ENCODE measurements around the gene CDK5R2.
"Not testable (repeated sequence)": the region's sequence is repeated elsewhere in the genome, so short reads cannot be mapped to it uniquely, and the experiment has no call there.

CDK5R2 gene

DNA sequence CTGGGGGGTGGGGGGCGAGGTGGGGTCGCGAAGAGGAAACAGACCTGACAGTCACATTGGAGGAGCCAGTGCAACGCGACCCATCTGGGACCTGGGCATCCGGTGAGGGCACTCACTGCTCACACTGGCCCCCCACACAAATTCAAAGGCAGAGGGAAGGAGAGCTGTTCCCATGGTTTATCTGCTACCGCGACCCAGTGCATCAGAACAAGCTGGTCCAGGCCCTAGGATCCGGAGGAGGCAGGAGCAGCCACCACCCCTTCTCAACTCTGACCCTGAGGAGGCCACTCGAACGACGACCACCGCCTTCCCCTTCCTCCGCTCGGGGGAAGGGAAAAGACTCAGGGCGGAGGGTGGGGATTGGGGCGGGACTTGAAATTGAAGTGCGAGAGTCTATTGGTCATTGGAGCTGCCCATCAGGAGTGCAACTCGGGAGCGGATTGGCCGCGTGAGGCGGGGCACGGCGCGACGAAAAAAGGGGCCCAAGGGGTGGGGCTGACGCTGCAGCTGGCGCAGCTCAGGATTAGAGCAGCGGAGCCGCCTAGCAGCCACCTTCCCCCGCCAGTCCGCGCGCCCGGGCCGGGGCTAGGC lies at the start of gene CDK5R2:
CDK5R2 (plus strand) TSS at position 526 of the 591 bp plus-strand sequence. CDS start 155 bp downstream, outside the sequence.
- peak; percentile 92 for DNase-seq

DNA sequence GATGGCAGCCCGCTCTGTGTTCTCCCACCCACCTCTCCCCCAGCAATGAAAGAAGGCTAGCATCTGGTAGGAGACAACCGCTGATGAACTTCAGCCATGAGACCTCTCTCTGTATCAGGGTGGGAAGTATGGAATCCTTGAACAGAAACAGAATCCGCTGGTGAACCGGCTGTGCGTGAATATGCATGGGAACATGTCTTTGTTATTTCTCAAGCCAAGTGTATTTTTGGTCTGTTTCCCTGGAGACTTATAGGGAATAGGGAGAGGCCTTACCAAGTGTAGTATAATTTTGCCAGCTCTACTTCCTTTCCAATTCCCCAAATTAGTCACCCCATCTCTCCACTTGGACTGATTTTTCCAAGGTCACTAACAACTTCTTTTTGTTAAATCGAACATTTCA lies 48.7 kb upstream of the CDK5R2 start:
- DNase-seq, result no peak

DNA sequence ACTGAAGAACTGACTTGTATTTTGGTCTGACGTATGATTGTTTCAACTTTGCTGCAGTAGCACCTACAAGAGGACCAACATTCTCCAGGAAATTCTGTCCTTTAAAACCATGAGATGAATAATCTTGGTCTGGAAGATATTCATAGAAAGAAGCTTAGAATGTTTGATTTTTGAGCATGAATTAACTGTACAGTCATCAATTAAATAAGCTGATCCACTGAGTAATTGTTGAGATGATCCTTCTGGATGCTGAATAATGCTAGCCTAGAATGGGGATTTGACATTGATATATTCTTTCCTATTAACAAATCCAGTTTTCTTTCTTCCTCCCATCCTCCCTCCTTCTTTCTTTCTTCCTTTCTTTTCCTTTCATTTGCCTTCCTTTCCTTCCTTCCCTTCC lies 39.0 kb upstream of the CDK5R2 start:
- no peak for DNase-seq

DNA sequence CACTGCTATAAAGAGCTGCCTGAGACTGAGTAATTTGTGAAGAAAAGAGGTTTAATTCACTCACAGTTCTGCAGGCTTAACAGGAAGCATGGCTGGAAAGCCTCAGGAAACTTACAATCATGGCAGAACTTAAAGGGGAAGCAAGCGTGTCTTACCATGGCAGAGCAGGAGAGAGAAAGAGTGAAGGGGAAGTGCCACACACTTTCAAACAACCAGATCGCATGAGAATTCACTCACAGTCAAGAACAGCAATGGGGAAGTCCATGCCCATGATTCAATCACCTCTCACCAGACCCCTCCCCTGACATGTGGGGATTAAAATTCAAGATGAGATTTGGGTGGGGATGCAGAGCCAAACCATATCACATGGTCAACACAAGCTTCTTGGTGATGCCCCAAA lies 34.7 kb upstream of the CDK5R2 start:
- DNase-seq, result no peak

DNA sequence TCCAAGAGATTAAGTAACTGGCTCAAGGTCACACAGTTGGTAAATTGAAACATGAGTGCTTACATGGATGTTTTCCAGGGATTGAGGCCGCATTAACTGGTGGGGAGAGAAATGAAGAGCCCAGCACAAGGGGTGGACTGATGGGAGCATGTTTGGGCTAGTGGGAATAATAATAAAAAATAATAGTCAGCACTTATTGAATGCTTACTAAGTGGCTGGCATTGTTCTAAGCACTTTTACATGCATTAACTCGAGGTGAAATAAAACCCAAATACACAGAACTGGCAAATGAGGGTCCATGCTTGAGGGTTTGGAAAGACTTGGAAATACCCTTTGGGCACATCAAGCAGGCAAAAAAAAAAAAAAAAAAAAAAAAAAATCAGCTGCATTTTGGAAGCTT lies 34.0 kb upstream of the CDK5R2 start:
- DNase-seq, result no peak

DNA sequence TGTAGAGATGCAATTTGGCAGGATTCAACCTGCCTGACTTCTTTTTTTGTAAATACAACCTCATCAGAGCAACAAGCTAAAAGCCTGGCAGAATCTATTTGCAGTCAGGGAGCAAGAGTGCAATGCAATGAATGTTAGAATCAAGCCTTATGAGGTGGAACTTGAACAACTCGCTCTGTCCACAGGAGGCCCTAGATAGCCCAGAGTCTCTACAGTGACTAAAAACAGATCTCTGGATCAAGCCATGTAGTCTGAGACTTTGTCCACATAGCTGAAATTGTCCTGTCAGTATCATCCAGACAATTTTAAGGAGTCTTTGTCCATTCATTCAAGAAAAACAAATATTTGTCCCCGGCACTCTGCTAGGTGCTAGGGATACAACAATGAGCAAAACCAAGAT lies 32.0 kb upstream of the CDK5R2 start:
- DNase-seq, result no peak

DNA sequence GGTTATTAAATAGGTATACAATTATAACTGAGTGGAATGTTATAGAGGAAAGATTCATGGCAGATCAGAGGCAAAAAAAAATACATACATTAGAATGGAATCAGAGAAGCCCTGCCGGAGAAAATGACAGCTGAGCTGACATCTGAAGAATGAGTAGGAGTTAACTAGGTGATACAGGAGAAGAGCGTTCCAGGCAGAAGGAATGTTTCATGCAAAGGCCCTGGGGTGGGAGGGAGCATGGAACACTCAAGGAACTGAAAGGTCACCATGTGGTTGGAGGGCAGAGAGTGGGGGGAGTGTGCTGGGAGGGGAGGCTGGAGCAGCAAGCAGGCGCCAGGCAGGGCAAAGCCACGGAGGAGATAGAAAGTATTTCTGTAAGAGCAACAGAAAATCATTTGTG lies 31.6 kb upstream of the CDK5R2 start:
- DNase-seq, result no peak

DNA sequence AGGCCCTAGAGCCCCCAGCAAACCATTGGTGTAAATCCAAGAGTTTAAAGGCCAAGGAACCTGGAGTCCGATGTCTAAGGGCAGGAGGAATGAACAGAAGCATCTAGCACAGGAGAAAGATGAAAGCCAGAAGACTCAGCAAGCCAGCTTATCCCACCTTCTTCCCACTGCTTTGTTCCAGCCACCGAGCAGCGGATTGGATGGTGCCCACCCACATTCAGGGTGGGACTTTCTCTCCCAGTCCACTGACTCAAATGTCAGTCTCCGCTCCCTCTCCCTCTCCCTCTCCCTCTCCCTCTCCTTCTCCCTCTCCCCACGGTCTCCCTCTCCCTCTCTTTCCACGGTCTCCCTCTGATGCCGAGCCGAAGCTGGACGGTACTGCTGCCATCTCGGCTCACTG lies 29.0 kb upstream of the CDK5R2 start:
- DNase-seq, result not testable (repeated sequence)

DNA sequence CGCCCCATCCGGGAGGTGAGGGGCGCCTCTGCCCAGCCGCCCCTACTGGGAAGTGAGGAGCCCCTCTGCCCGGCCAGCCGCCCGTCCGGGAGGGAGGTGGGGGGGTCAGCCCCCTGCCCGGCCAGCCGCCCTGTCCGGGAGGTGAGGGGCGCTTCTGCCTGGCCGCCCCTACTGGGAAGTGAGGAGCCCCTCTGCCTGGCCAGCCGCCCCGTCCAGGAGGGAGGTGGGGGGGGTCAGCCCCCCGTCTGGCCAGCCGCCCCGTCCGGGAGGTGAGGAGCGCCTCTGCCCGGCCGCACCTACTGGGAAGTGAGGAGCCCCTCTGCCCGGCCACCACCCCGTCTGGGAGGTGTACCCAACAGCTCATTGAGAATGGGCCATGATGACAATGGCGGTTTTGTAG lies 27.7 kb upstream of the CDK5R2 start:
- not testable (repeated sequence) for DNase-seq

DNA sequence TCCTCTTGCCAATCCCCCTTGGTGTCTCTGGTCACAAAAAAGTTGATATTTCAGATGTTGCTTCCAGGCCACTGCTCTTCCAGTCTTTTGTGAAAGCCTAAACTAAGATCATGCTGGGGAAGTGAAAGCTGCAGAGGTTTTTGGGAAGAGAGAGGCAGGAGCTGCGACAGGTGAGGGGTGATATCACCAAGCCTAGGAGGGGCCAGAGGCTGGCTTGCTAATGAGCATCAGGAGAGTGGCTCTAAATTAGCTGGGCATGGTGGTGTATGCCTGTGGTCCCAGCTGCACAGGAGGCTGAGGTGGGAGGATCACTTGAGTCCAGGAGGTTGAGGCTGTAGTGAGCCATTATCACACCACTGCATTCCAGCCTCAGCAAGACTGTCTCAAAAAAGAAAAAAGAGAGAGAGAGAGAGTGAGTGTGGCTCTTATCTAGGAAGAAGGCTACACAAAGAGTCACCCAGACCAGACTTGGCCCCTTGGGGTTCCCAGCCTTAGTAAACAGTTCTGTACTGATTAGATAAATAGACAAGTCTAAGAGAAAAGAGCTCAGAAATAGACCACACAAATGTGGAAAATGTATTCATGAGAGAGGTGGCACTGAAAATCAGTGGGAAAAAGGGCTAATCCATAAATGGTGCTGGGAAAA lies 14.6 kb upstream of the CDK5R2 start:
- no peak for DNase-seq

DNA sequence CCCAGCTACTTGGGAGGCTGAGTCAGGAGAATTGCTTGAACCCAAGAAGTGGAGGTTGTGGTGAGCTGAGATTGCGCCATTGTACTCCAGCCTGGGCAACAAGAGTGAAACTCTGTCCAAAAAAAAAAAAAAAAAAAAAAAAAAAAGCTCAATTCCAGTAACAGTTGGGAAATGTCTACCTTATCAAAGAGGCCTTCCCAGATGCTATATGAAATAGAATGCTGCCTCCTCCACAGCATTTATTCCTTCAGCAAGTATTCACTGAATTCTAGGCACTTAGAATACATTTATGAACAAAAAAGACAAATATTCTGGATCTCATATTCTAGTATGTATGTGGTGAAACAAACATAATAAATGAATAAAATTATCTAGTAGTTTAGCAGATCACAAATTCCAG lies 12.8 kb upstream of the CDK5R2 start:
- no peak for DNase-seq

DNA sequence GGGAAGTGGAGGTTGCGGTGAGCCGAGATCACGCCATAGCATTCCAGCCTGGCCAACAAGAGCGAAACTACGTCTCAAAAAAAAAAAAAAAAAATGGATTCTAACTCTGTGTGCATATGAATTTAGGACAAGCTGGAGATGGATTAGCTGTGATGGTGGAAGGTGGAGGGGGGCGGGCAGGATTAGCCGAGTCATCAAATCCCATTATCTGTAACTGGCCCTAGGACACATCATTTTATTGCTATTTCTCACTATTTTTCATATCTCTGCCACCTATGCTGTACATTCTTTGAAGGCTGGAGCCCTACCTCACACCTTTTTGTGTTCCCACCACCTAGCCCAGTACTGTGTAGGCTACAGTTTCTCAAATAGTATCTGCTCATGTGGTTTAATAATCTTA lies 7.3 kb upstream of the CDK5R2 start:
- no peak for DNase-seq

DNA sequence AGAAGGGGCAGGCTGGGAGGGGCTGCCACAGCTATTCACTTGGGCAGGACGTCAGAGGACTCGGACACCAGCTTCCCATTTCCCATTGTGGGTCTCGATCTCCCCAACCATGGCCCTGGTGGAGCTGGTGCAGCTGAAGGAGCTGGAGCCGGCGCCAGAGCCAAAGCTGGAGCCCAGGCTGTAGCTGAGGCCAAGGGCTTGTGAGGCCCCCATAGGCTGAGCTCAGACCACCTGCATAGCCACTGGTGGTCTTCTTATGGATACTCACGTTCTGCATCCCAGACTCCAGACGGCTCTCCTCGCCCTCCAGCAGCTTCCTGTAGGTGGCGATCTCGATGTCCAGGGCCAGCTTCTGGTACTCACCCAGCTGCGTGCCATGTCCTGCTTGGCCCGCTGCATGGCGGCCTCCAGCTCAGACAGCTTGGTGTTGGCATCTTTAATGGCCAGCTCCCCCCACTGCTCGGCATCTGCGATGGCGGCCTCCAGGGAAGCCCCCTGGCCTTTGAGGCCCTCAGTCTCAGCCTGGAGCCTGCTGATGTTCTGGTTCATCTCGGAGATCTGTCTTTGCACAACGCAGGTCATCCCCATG lies 6.0 kb upstream of the CDK5R2 start:
- DNase-seq, result no peak

DNA sequence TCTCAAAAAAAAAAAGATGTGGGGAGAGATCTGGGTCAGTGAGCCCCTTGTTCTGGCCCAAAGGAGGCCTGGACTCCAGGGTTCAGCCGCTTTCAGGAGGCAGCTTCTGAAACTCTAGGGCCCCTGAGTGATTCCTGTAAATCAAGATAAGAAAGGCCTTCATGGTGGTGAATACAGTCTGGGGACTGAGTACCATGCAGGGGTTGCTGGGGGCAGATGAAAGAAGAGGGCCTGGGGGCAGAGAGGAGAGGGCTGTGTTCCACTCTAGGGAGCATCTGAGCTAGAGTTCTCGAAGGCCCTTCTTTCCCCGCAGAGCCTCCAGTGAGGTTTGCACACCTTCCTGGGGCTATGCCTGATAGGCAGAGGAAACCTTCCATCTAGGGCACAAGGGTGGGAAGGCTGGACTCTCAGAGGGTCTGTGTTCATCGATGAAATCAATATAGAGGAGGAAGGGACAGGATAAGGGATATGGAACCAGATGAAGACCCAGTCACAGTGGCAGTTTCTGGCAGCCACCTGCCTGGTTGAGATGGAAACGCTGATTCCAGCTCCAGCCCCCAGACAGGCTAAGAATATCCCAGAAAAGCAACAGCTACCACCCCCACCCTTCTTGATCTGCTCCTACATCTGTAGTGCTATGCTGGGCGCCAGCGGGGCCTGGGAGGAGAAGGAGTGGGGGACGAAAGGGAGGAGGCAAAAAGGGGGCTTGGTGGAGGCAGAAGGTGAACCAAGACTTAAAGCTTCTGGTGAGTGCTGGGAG lies 4.7 kb upstream of the CDK5R2 start:
- DNase-seq, result no peak

DNA sequence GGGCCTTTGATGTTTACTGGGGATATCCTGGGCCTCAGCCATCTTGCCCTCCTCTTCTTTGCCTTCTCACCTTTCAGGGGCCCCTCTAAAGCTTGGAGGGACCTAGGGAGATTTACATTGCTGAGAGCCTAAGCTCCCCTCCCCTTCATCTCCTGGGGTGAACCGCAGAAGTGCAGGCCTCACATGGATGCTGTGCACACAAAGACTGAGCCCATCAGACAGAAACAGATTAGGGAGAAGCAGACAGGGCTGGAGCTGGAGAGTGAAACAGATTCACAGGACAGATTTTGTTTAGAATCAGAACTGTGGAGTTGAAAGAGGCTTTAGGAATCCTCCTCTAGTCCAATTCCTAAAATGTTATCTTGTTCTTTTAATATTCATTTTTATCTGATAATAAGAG lies 3.4 kb upstream of the CDK5R2 start:
- DNase-seq, result no peak

DNA sequence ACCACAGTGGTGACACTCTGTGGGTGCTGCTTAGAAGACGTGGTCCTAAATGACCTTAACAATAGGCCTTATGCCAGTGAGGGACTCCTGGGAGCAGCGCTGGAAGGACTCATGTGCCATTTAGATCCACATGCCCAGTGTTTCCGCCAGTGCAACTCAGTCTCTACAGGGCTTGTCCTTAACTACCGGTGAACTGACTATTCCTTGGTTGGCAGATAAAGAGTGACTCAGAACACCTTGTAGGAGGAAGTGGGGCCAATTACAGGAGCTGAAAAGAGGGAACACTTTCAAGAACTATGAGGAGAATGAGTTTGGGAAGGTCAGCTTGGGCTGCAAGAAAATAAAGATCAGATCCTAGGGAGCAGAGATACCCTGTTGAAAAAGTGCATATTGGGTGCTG lies 1.8 kb upstream of the CDK5R2 start:
- no peak for DNase-seq

DNA sequence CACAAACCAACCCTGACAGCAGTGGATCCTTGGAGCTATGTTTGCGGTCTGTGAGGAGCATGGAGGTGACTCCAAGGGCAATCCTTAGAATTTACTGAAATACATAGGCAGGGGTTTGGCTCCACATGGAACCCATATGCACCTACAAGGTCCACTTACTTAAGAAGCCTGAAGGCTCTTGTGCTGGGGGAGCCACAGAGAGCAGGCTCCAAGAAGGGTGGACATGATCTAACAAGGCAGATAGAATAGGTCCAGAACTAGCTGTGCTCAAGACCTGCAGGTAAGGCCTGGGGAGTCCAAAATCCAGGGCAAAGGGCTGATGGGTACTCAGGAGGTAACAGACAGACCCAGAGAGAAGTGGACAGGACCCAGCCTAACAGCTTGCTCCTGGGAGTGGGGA lies 1.2 kb upstream of the CDK5R2 start:
- DNase-seq, result no peak

DNA sequence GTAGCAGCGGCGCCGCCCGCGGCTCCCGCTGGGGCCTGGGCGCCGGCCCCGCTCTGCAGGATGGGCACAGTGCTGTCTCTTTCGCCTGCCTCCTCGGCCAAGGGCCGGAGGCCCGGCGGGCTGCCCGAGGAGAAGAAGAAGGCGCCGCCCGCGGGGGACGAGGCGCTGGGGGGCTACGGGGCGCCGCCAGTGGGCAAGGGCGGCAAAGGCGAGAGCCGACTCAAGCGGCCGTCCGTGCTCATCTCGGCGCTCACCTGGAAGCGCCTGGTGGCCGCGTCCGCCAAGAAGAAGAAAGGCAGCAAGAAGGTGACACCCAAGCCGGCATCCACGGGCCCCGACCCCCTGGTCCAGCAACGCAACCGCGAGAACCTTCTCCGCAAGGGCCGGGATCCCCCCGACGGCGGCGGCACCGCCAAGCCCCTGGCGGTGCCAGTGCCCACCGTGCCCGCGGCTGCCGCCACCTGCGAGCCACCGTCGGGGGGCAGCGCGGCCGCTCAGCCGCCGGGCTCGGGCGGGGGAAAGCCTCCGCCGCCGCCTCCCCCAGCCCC lies 369 bp downstream of the CDK5R2 start:
- peak; percentile 42 for DNase-seq

DNA sequence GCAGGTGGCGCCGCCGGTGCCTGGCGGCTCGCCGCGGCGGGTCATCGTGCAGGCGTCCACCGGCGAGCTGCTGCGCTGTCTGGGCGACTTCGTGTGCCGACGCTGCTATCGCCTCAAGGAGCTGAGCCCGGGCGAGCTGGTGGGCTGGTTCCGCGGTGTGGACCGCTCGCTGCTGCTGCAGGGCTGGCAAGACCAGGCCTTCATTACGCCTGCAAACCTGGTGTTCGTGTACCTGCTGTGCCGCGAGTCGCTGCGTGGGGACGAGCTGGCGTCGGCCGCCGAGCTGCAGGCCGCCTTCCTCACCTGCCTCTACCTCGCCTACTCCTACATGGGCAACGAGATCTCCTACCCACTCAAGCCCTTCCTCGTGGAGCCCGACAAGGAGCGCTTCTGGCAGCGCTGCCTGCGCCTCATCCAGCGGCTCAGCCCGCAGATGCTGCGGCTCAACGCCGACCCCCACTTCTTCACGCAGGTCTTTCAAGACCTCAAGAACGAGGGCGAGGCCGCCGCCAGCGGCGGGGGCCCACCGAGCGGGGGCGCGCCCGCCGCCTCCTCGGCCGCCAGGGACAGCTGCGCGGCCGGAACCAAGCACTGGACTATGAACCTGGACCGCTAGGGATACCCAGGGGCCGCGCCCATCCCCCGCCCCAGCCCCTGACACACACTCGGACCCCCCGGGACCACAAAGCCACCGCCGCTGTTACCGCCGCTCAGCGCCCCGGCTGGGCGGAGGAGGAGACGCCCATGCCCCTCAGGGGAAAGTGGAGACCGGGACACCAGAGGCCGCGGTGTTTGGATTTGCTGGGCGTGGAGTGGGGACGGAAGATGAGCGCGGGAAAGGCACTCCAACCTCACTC lies 1.1 kb downstream of the CDK5R2 start:
- DNase-seq, result peak; percentile 39

DNA sequence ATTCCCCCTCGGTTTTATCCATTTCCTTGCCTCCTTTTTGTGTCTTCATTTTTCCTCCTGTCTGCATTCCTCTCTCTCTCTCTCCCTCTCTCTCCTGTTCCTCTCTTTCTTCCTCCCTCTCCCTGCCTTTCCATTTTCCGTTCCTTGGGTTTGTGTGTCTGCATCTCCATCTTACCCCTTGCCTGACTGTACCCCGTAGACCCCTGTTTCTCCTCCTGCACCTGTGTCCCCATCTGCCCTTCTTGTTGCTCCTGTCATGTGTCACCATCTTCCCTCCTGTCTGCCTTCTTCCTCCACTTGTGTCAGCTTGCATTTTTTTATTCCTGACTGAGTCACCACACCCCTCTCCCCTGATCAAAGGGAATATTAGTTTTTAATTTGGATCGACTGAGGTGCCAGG lies 1.8 kb downstream of the CDK5R2 start:
- peak; percentile 44 for DNase-seq

DNA sequence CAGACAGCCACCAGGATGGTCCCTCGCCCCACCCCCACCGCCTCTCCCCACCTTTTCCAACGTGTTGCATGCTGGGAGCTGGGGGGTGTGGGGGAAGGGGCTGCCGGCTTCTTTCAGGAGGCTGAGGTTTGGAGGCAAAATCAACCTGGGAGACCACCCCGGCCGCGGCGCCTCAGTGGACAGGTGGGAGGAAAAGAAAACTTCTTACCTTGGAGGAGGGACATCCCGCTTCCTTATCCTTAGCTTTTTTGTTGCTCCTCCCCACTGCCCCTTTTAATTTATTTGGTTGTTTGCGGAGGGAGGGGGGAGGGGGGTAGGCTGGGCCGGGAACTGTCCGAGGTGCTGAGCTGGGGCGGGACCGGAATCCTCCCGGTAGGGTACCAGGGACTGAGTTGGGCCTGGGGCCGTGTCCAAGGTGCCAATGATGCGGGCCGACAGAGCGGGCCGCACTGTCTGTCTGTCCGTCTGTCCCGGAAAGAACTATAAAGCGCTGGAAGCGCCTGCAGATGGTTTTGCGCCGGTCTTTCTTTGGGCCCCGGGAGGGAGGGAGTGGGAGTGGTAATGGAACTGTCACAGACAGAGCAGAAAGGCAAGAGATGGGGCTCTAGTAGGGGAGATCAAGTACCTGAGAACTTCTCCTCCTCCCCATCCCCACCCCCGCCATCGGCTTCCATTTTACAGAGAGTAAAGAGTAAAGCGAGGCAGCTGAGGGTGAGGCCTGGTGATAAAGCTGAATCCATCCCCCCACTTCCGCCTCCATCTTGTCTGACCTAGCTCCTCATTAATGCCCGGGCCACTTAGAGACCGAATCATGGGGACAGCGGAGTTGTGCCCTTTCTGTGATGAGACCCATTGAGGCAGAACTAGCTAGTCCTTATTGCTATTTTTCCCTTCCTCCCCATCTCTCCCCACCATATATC lies 2.4 kb downstream of the CDK5R2 start:
- DNase-seq, result peak; percentile 59
